H1 (cell line): Measurements from ENCODE around the gene ROR1. TPM values are rescaled to one million over a fixed set of nuclear protein-coding genes. Genes with fewer than 3 reads are reported as not detected.

ENCODE experiments used
- CTCF ChIA-PET: fragments of 300-600 bp; sonication (Branson Sonifier 250); formaldehyde crosslinking; loops from one replicate; lab custom pipeline; 2021; ENCODE audit not compliant: partially characterized antibody; lab: Charles Lee
- POLR2A ChIA-PET: fragments of 300-600 bp; sonication (Branson Sonifier 250); formaldehyde crosslinking; loops from one replicate; lab custom pipeline; 2021; ENCODE audit warnings: inconsistent platforms; ENCODE audit not compliant: partially characterized antibody; lab: Charles Lee
- DNase-seq, 2 experiments: peaks; one replicate each; pipeline versions ENCODE4 v3.0.0 to v3.0.0-alpha.2; 2010 to 2022; ENCODE audit warnings: low spot score in 2 of 2, low read depth in 1 of 2, mixed read lengths in 1 of 2
- FAIRE-seq: peaks from 2 replicates; lab custom pipeline; 2011; peaks lifted over from hg19 to GRCh38; lab: Jason Lieb, UNC
- H2AFZ ChIP-seq: 2 replicates; pipeline ENCODE4 v1.8.1; 2012; ENCODE audit warnings: low read length, inconsistent platforms
- H2AK5ac ChIP-seq: 2 replicates; pipeline ENCODE4 v1.6.1; 2013; ENCODE audit warnings: low read depth, low read length
- H2BK120ac ChIP-seq: replicated peaks from 2 replicates; pipeline ENCODE3; 2013; ENCODE audit warnings: low read depth, low read length, inconsistent platforms
- H2BK12ac ChIP-seq: 2 replicates; pipeline ENCODE4 v1.6.1; 2013; ENCODE audit warnings: low read depth, low read length
- H2BK15ac ChIP-seq: 2 replicates; pipeline ENCODE4 v1.6.1; 2013; ENCODE audit warnings: low read length
- H2BK20ac ChIP-seq: 2 replicates; pipeline ENCODE4 v1.6.1; 2013; ENCODE audit warnings: low read length
- H2BK5ac ChIP-seq: 2 replicates; pipeline ENCODE4 v1.6.1; 2013; ENCODE audit warnings: low read depth, low read length
- H3K14ac ChIP-seq: 2 replicates; pipeline ENCODE4 v1.6.1; 2013; ENCODE audit warnings: inconsistent platforms; ENCODE audit not compliant: insufficient read length
- H3K18ac ChIP-seq: 2 replicates; pipeline ENCODE4 v1.6.1; 2013; ENCODE audit warnings: low read length; ENCODE audit errors: extremely low read depth
- H3K23ac ChIP-seq: 2 replicates; pipeline ENCODE4 v1.6.1; 2013; ENCODE audit warnings: inconsistent platforms; ENCODE audit not compliant: insufficient read length
- H3K23me2 ChIP-seq: 2 replicates; pipeline ENCODE4 v1.6.1; 2013; ENCODE audit warnings: low read depth, low read length
- H3K27ac ChIP-seq: 2 replicates; pipeline ENCODE4 v1.6.1; 2011; ENCODE audit warnings: low read depth, low read length, inconsistent platforms
- H3K27me3 ChIP-seq, 4 experiments: replicated peaks in 1 of 4; 1 replicate in 1 of 4; 2 replicates in 3 of 4; pipeline versions ENCODE4 v1.6.1 to v1.8.1; 2011 to 2013; ENCODE audit warnings: low read length in 3 of 4, mild to moderate bottlenecking in 3 of 4, inconsistent platforms in 2 of 4, mixed read lengths in 2 of 4, moderate library complexity in 1 of 4; ENCODE audit not compliant: control insufficient read depth in 3 of 4, insufficient read depth in 3 of 4; ENCODE audit errors: extremely low read depth in 1 of 4
- H3K36me3 ChIP-seq, 4 experiments: 2 replicates each; pipeline versions ENCODE4 v1.6.1 to v1.8.1; 2011 to 2013; ENCODE audit warnings: mild to moderate bottlenecking in 4 of 4, low read length in 3 of 4, moderate library complexity in 2 of 4, control low read depth in 1 of 4, inconsistent platforms in 1 of 4; ENCODE audit not compliant: insufficient read depth in 4 of 4, control insufficient read depth in 2 of 4
- H3K4ac ChIP-seq: replicated peaks from 2 replicates; pipeline ENCODE3; 2013; ENCODE audit warnings: low read length, low read depth, mixed read lengths, inconsistent platforms; ENCODE audit not compliant: insufficient read length
- H3K4me1 ChIP-seq, 4 experiments: replicated peaks in 1 of 4; 1 replicate in 1 of 4; 2 replicates in 3 of 4; pipeline versions ENCODE4 v1.6.1 to v1.8.1; 2011 to 2013; ENCODE audit warnings: low read length in 3 of 4, inconsistent platforms in 2 of 4, mixed read lengths in 1 of 4; ENCODE audit not compliant: insufficient read depth in 4 of 4, control insufficient read depth in 3 of 4
- H3K4me2 ChIP-seq, 2 experiments: 2 replicates each; pipeline versions ENCODE4 v1.6.1 to v1.8.1; 2011 to 2013; ENCODE audit warnings: low read depth in 2 of 2, low read length in 2 of 2, control low read depth in 1 of 2, inconsistent platforms in 1 of 2, mild to moderate bottlenecking in 1 of 2; ENCODE audit not compliant: insufficient read depth in 1 of 2
- H3K4me3 ChIP-seq, 4 experiments: fragments of 200-600, 300-600 bp in 1 of 4; sonication (generic), shearing (Covaris generic), sonication (Bioruptor Twin) in 1 of 4; 2 replicates each; pipeline versions ENCODE4 v1.5.1 to v1.8.1; 2011 to 2016; ENCODE audit warnings: low read length in 4 of 4, low read depth in 3 of 4, control low read depth in 2 of 4, inconsistent platforms in 2 of 4, mild to moderate bottlenecking in 2 of 4, mixed read lengths in 1 of 4, moderate library complexity in 1 of 4; ENCODE audit not compliant: insufficient read depth in 2 of 4; ENCODE audit errors: extremely low read depth in 1 of 4
- H3K56ac ChIP-seq: replicated peaks from 2 replicates; pipeline ENCODE3; 2013; ENCODE audit warnings: low read depth, mild to moderate bottlenecking, mixed read lengths, low read length, inconsistent platforms; ENCODE audit not compliant: insufficient read length
- H3K79me1 ChIP-seq: 2 replicates; pipeline ENCODE4 v1.6.1; 2013; ENCODE audit warnings: low read depth, low read length, control low read depth
- H3K79me2 ChIP-seq, 2 experiments: 2 replicates each; pipeline versions ENCODE4 v1.6.1 to v1.8.1; 2012 to 2013; ENCODE audit warnings: low read length in 2 of 2, mild to moderate bottlenecking in 2 of 2, inconsistent platforms in 1 of 2; ENCODE audit not compliant: insufficient read depth in 2 of 2, control insufficient read depth in 1 of 2
- H3K9ac ChIP-seq, 4 experiments: replicated peaks in 1 of 4; 1 replicate in 1 of 4; 2 replicates in 3 of 4; pipeline versions ENCODE4 v1.6.1 to v1.8.1; 2011 to 2013; ENCODE audit warnings: low read depth in 3 of 4, low read length in 3 of 4, control low read depth in 2 of 4, mild to moderate bottlenecking in 2 of 4, moderate library complexity in 2 of 4, inconsistent platforms in 1 of 4; ENCODE audit errors: extremely low read depth in 1 of 4
- H3K9me3 ChIP-seq, 2 experiments: 2 replicates each; pipeline versions ENCODE4 v1.6.1 to v1.8.1; 2012 to 2013; ENCODE audit warnings: mild to moderate bottlenecking in 2 of 2, moderate library complexity in 2 of 2, control low read depth in 1 of 2, inconsistent platforms in 1 of 2, low read depth in 1 of 2, low read length in 1 of 2, mixed read lengths in 1 of 2; ENCODE audit not compliant: insufficient read depth in 2 of 2
- H4K20me1 ChIP-seq, 2 experiments: replicated peaks in 1 of 2; 2 replicates each; pipeline versions ENCODE3 to v1.8.1; 2011 to 2013; ENCODE audit warnings: inconsistent platforms in 2 of 2, low read length in 2 of 2, mild to moderate bottlenecking in 1 of 2; ENCODE audit not compliant: insufficient read depth in 2 of 2, control insufficient read depth in 1 of 2
- H4K5ac ChIP-seq: 2 replicates; pipeline ENCODE4 v1.6.1; 2013; ENCODE audit warnings: low read length, low read depth, mixed read lengths, inconsistent platforms; ENCODE audit not compliant: insufficient read length
- H4K8ac ChIP-seq: 2 replicates; pipeline ENCODE4 v1.8.0; 2013; ENCODE audit warnings: mild to moderate bottlenecking, moderate library complexity, low read length, inconsistent platforms; ENCODE audit not compliant: insufficient read depth; ENCODE audit errors: extremely low read depth
- H4K91ac ChIP-seq: replicated peaks from 2 replicates; pipeline ENCODE3; 2013; ENCODE audit warnings: low read length, mixed read lengths, inconsistent platforms; ENCODE audit not compliant: insufficient read length
- KDM1A ChIP-seq: fragments of 200-600, 300-600 bp; sonication (generic); IDR thresholded peaks from 2 replicates; pipeline ENCODE4 v1.7.1; 2016; ENCODE audit warnings: mild to moderate bottlenecking, low read length, borderline replicate concordance
- POLR2A ChIP-seq, 2 experiments: IDR thresholded peaks; 1 replicate in 1 of 2; 2 replicates in 1 of 2; pipeline ENCODE4 v1.6.1; 2011; ENCODE audit warnings: low read depth in 2 of 2, low read length in 2 of 2, mild to moderate bottlenecking in 2 of 2; ENCODE audit errors: control extremely low read depth in 1 of 2
- WGBS, 2 experiments: shearing (Covaris generic) in 1 of 2; methylation state at CpG; one replicate each; pipeline versions ENCODE4 v1.1.6 to v1.1.7; 2013 to 2015; ENCODE audit warnings: low lambda C conversion rate in 2 of 2, mixed read lengths in 2 of 2, inconsistent platforms in 1 of 2, low coverage in 1 of 2, missing lambda C conversion rate in 1 of 2; ENCODE audit not compliant: insufficient replicate concordance in 2 of 2, insufficient coverage in 1 of 2, insufficient read length in 1 of 2; ENCODE audit errors: extremely low coverage in 1 of 2, missing lambda C conversion rate in 1 of 2; 5-methylcytosine and 5-hydroxymethylcytosine counted together
- polyA plus RNA-seq, 7 experiments: library from polyadenylated mRNA; depleted of rRNA in 3 of 7; stranded (reverse) in 5 of 7; unstranded in 2 of 7; fragments of >200 nt in 5 of 7; fragments of 200-250 nt in 2 of 7; gene quantifications; 1 replicate in 5 of 7; 2 replicates in 1 of 7; 4 replicates in 1 of 7; pipeline versions ENCODE4 v1.2.1 to v1.2.3, GENCODE V29; 2011 to 2013; ENCODE audit warnings: missing spikeins in 2 of 7, mixed read lengths in 2 of 7
- total RNA-seq: library from RNA; stranded (reverse); fragmentation: NEBNext Ultra II Directional; extraction: Animal tissue kit (Norgen Biotek cat#: 25700); gene quantifications from 2 replicates; pipeline ENCODE4 v1.2.1, GENCODE V29; 2021

Gene ROR1
- total and polyA plus RNA-seq, 2 of the 8 experiments (the other 6 are each of a cell fraction or from before 2014, with no cell fraction given), result 33.6 to 73.6 TPM

DNA sequence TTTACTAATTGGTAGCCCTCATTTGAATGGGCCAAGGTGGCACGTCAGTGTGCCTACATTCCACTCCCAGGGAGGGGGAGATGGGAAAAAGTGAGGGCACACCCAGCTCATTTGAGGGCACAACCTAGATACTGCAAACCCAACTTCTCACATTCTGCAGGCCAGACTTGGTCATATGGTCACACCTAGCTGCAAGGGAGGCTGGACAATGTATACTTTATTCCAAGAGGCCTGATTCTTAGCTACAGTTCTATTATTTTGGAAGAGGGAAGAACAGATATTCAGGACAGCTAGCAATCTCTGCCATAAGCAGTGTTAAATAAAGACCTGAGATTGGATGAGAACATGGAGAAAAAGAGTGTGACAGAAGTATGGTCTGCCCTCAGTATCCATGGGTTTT lies 180.4 kb downstream of the ROR1 start:
- no peak overlapping the region for H3K56ac ChIP-seq
- no peak overlapping the region for H3K18ac ChIP-seq
- H3K14ac ChIP-seq, result no peak overlapping the region
- no peak overlapping the region for H2AK5ac ChIP-seq
- DNase-seq (no peak), FAIRE-seq (no peak)
- ChIA-PET POLR2A (no interaction called here), CTCF (interaction anchor here (0.6 to 2.4 kb wide), 5 partner anchors 10 to 279 kb away, joined by 3 to 9 read pairs (median 3); no protein-coding TSS in a partner anchor)
- no peak overlapping the region for H2BK15ac ChIP-seq
- peaks cover 0 to 91% of the 10 kb centered on the region in 2 experiments; a peak in 3 of 4 replicates for H3K79me2 ChIP-seq
- no peak overlapping the region for H2BK120ac ChIP-seq
- TF ChIP-seq KDM1A (no peak), POLR2A (IDR thresholded peaks at IDR 0.05; ENCODE audit: control extremely low read depth in 1 of 2, low read depth in 2 of 2, low read length in 2 of 2) (0 out of 3 replicates have a peak, but pooled peaks of 1 of the 2 experiments have one; percentile 5)
- no peaks in the 10 kb centered on the region for H3K27me3 ChIP-seq
- H3K4ac ChIP-seq, result no peak overlapping the region
- no peak overlapping the region for H4K5ac ChIP-seq
- H3K23me2 ChIP-seq, result no peaks in the 10 kb centered on the region; the same call in 1 of the 2 replicates
- no peak overlapping the region for H3K9ac ChIP-seq
- peaks cover 0 to 8% (median 2%) of the 10 kb centered on the region in 4 experiments; a peak in 5 of 7 replicates for H3K4me1 ChIP-seq
- no peak overlapping the region for H4K91ac ChIP-seq
- no peak overlapping the region for H2BK20ac ChIP-seq
- no peak overlapping the region for H3K27ac ChIP-seq
- no peak overlapping the region for H2BK5ac ChIP-seq
- H3K79me1 ChIP-seq, result peaks cover 10% of the 10 kb centered on the region
- no peak overlapping the region for H4K8ac ChIP-seq
- H3K4me2 ChIP-seq, result no peak overlapping the region
- H3K36me3 ChIP-seq, result peaks cover 0 to 9% (median 1%) of the 10 kb centered on the region in 4 experiments; a peak in 1 of 8 replicates
- H3K9me3 ChIP-seq, result peaks cover 5 to 13% of the 10 kb centered on the region in 2 experiments; a peak in 3 of 4 replicates
- 92% methylated on average over 1 of the region's 1 CpG; no CpG with 5 or more reads in 1 of the 2 experiments for WGBS, 2 experiments
- no peak overlapping the region for H2AFZ ChIP-seq
- no peak overlapping the region for H2BK12ac ChIP-seq
- no peak overlapping the region for H3K4me3 ChIP-seq
- H3K23ac ChIP-seq, result no peak overlapping the region
- peaks cover 0 to 5% of the 10 kb centered on the region in 2 experiments for H4K20me1 ChIP-seq
